ENCODE results near the gene LMX1A. TPM values are rescaled to one million over a fixed set of nuclear protein-coding genes. Genes with fewer than 3 reads are reported as not detected.

LMX1A gene
- total RNA-seq, 1 donor from 2014 or later: 8.7 TPM

- peak overlapping the region; percentile 61 for H3K27ac ChIP-seq
- peak overlapping the region; percentile 65 for H3K4me3 ChIP-seq
- H3K4me2 ChIP-seq: peak overlapping the region; percentile 97
- H3K9me3 ChIP-seq (ENCODE audit: low read depth): no peaks in the 10 kb centered on the region
- Mint-ChIP-seq H3K36me3 (peaks cover 4% of the 10 kb centered on the region), H3K27ac (no peak overlapping the region), H3K9me3 (no peaks in the 10 kb centered on the region), H3K27me3 (ENCODE audit: insufficient read depth, low read depth) (peaks cover 68% of the 10 kb centered on the region), H3K4me1 (peaks cover 73% of the 10 kb centered on the region), H3K4me3 (peak overlapping the region; percentile 17)
- H3F3A ChIP-seq (ENCODE audit: low read depth): peaks cover 83% of the 10 kb centered on the region
- H2AFZ ChIP-seq (replicated peaks): no peak overlapping the region
- peaks cover 49% of the 10 kb centered on the region for H3K27me3 ChIP-seq
- H3K36me3 ChIP-seq: no peaks in the 10 kb centered on the region
- TF ChIP-seq EZH2phosphoT487 (IDR thresholded peaks at IDR 0.05) (no peak), EZH2 (IDR thresholded peaks at IDR 0.05) (peak; percentile 36), CTCF (IDR thresholded peaks at IDR 0.05) (no peak)
- peaks cover 21% of the 10 kb centered on the region for H3K79me2 ChIP-seq (ENCODE audit: low read depth)
- H3K4me1 ChIP-seq: peaks cover 99% of the 10 kb centered on the region
- H4K20me1 ChIP-seq (ENCODE audit: low read depth): no peaks in the 10 kb centered on the region
- peak; percentile 84 for DNase-seq (ENCODE audit: low spot score)
- no peak overlapping the region for H3K9ac ChIP-seq
Measured at GRCh38 chr1:165350840-165351239, 5.7 kb downstream of the LMX1A start.

- H3K27me3 ChIP-seq: no peaks in the 10 kb centered on the region
Measured at GRCh38 chr1:165345502-165345901, 11.0 kb downstream of the LMX1A start.

DNA sequence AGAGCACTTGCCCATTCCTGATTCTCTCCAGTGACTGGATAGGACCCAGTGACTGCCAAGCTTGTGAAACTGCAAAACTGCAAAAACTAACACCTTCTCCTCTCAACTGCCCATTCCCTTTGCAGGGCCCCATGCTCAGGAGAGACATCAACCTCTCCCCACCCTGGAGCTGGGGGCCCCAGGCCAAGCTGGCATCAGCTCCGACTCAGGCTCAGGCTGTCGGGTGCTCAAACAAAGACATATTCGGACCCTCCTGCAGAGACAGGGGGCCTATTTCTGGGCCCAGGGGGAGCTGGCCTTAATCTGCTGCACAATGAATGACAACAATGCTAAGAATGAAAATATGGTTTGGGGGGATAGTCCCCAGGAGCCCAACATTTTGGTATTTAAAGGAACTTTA, 11.8 kb downstream of the LMX1A start:
- DNase-seq (ENCODE audit: low spot score): peak; percentile 73
- Mint-ChIP-seq H3K4me3 (peak overlapping the region; percentile 70), H3K36me3 (peaks cover 2% of the 10 kb centered on the region), H3K27ac (peak overlapping the region; percentile 96), H3K9me3 (peaks cover 2% of the 10 kb centered on the region), H3K27me3 (ENCODE audit: insufficient read depth, low read depth) (peaks cover 32% of the 10 kb centered on the region), H3K4me1 (peaks cover 63% of the 10 kb centered on the region)
- H3K9ac ChIP-seq: no peak overlapping the region
- peak overlapping the region; percentile 68 for H3K4me2 ChIP-seq
- no peaks in the 10 kb centered on the region for H3K36me3 ChIP-seq
- peak overlapping the region; percentile 6 for H3K4me3 ChIP-seq
- peaks cover 27% of the 10 kb centered on the region for H3K79me2 ChIP-seq (ENCODE audit: low read depth)
- peak overlapping the region; percentile 82 for H3K27ac ChIP-seq
- no peaks in the 10 kb centered on the region for H3K27me3 ChIP-seq
- H4K20me1 ChIP-seq (ENCODE audit: low read depth): no peaks in the 10 kb centered on the region
- H3K9me3 ChIP-seq (ENCODE audit: low read depth): no peaks in the 10 kb centered on the region
- H2AFZ ChIP-seq (replicated peaks): no peak overlapping the region
- peak; percentile 55 for TF ChIP-seq EZH2phosphoT487 (IDR thresholded peaks at IDR 0.05)
- TF ChIP-seq EZH2 (IDR thresholded peaks at IDR 0.05): no peak
- peaks cover 78% of the 10 kb centered on the region for H3K4me1 ChIP-seq
- H3F3A ChIP-seq (ENCODE audit: low read depth): peaks cover 58% of the 10 kb centered on the region

More at GRCh38 chr1:165345502-165345901, 11.0 kb downstream of the LMX1A start:
- DNase-seq (ENCODE audit: low spot score): no peak
- no peak overlapping the region for H3K4me3 Mint-ChIP-seq
- H3K36me3 Mint-ChIP-seq: peaks cover 2% of the 10 kb centered on the region
- peaks cover 31% of the 10 kb centered on the region for H3K27me3 Mint-ChIP-seq (ENCODE audit: insufficient read depth, low read depth)
- H3K9me3 Mint-ChIP-seq: peaks cover 2% of the 10 kb centered on the region
- Histone ChIP-seq H3K9ac (no peak overlapping the region), H3K4me3 (no peak overlapping the region), H3K36me3 (no peaks in the 10 kb centered on the region), H3K27ac (peak overlapping the region; percentile 82), H3F3A (ENCODE audit: low read depth) (peaks cover 65% of the 10 kb centered on the region), H3K79me2 (ENCODE audit: low read depth) (peaks cover 27% of the 10 kb centered on the region), H3K4me1 (peaks cover 85% of the 10 kb centered on the region), H4K20me1 (ENCODE audit: low read depth) (no peaks in the 10 kb centered on the region), H2AFZ (replicated peaks) (no peak overlapping the region), H3K4me2 (peak overlapping the region; percentile 68), H3K9me3 (ENCODE audit: low read depth) (no peaks in the 10 kb centered on the region)
- H3K27ac Mint-ChIP-seq: no peak overlapping the region
- H3K4me1 Mint-ChIP-seq: peaks cover 63% of the 10 kb centered on the region
- TF ChIP-seq CTCF (IDR thresholded peaks at IDR 0.05) (no peak), EZH2 (IDR thresholded peaks at IDR 0.05) (no peak), EZH2phosphoT487 (IDR thresholded peaks at IDR 0.05) (no peak)

- H3K4me2 ChIP-seq: peak overlapping the region; percentile 68
- no peaks in the 10 kb centered on the region for H4K20me1 ChIP-seq (ENCODE audit: low read depth)
- no peak for TF ChIP-seq EZH2phosphoT487 (IDR thresholded peaks at IDR 0.05)
- TF ChIP-seq EZH2 (IDR thresholded peaks at IDR 0.05): no peak
- TF ChIP-seq CTCF (IDR thresholded peaks at IDR 0.05): no peak
- peaks cover 31% of the 10 kb centered on the region for H3K27me3 Mint-ChIP-seq (ENCODE audit: insufficient read depth, low read depth)
- peak overlapping the region; percentile 96 for H3K27ac Mint-ChIP-seq
- peak; percentile 55 for DNase-seq (ENCODE audit: low spot score)
- H3K36me3 ChIP-seq: no peaks in the 10 kb centered on the region
- H3K4me1 ChIP-seq: peaks cover 72% of the 10 kb centered on the region
- no peak overlapping the region for H2AFZ ChIP-seq (replicated peaks)
- no peaks in the 10 kb centered on the region for H3K27me3 ChIP-seq
- peak overlapping the region; percentile 15 for H3K4me3 Mint-ChIP-seq
- H3F3A ChIP-seq (ENCODE audit: low read depth): peaks cover 52% of the 10 kb centered on the region
- peak overlapping the region; percentile 6 for H3K4me3 ChIP-seq
- peaks cover 2% of the 10 kb centered on the region for H3K9me3 Mint-ChIP-seq
- H3K4me1 Mint-ChIP-seq: peaks cover 60% of the 10 kb centered on the region
- peaks cover 2% of the 10 kb centered on the region for H3K36me3 Mint-ChIP-seq
- H3K27ac ChIP-seq: peak overlapping the region; percentile 82
- H3K9me3 ChIP-seq (ENCODE audit: low read depth): no peaks in the 10 kb centered on the region
- H3K9ac ChIP-seq: no peak overlapping the region
- peaks cover 24% of the 10 kb centered on the region for H3K79me2 ChIP-seq (ENCODE audit: low read depth)
Measured at GRCh38 chr1:165344198-165344597, 12.3 kb downstream of the LMX1A start.
